HepG2 (cell line): ENCODE results near the gene WSCD2. TPM values are rescaled to one million over a fixed set of nuclear protein-coding genes. Genes with fewer than 3 reads are reported as not detected.

Source experiments
- ATAC-seq: fragments of 200-7000 bp; cut with Tn5 transposase; 3 replicates; pipeline ENCODE4 v1.9.1; 2020; ENCODE audit warnings: mild to moderate bottlenecking, moderate library complexity
- BruUV-seq: library from RNA; stranded (reverse); fragments of 400-500 nt; replicated peaks from 2 replicates; lab custom pipeline; 2021; lab: Mats Ljungman, UMichigan
- CTCF ChIA-PET: fragments of 300-600 bp; formaldehyde crosslinking; extraction: SDS; loops from one replicate; lab custom pipeline; 2021; ENCODE audit warnings: low total read pairs, inconsistent platforms, low intra/inter-chr PET ratio; lab: Yijun Ruan, JAX
- POLR2A ChIA-PET: fragments of 350-600 bp; sonication (Branson Sonifier 250); formaldehyde crosslinking; loops from one replicate; lab custom pipeline; 2020; ENCODE audit warnings: antibody characterized with exemption, inconsistent platforms; lab: Yijun Ruan, JAX
- DNase-seq: peaks from one replicate; pipeline ENCODE4 v3.0.0-alpha.2; 2015; ENCODE audit warnings: low spot score
- FAIRE-seq: peaks from 3 replicates; lab custom pipeline; 2011; peaks lifted over from hg19 to GRCh38; lab: Jason Lieb, UNC
- H2AFZ ChIP-seq: one replicate; pipeline ENCODE4 v1.6.1; 2011; ENCODE audit warnings: low read length, inconsistent platforms
- H3K27ac ChIP-seq: fragments of 300-600 bp; 3 replicates; pipeline ENCODE4 v1.8.0; 2011; ENCODE audit warnings: mixed run types, mild to moderate bottlenecking, mixed read lengths, low read length, inconsistent platforms; ENCODE audit not compliant: insufficient read depth; ENCODE audit errors: extremely low read length
- H3K27me3 ChIP-seq, 2 experiments: fragments of 200-600 bp in 1 of 2; 2 replicates in 1 of 2; 3 replicates in 1 of 2; pipeline versions ENCODE4 v1.6.0 to v1.8.0; 2011; ENCODE audit warnings: low read length in 2 of 2, mild to moderate bottlenecking in 2 of 2, moderate library complexity in 2 of 2, inconsistent platforms in 1 of 2; ENCODE audit not compliant: insufficient read depth in 2 of 2, control insufficient read depth in 1 of 2
- H3K36me3 ChIP-seq, 2 experiments: fragments of 200-600 bp in 1 of 2; replicated peaks in 1 of 2; 2 replicates in 1 of 2; 3 replicates in 1 of 2; pipeline versions ENCODE4 v1.5.1 to v1.8.0; 2011; ENCODE audit warnings: low read length in 2 of 2, inconsistent platforms in 1 of 2; ENCODE audit not compliant: insufficient read depth in 2 of 2, control insufficient read depth in 1 of 2
- H3K4me1 ChIP-seq: 2 replicates; pipeline ENCODE4 v1.5.1; 2012; ENCODE audit warnings: low read length, inconsistent platforms; ENCODE audit not compliant: insufficient read depth
- H3K4me2 ChIP-seq: 2 replicates; pipeline ENCODE4 v1.6.0; 2011; ENCODE audit warnings: low read depth, low read length, inconsistent platforms
- H3K4me3 ChIP-seq, 3 experiments: fragments of 200-600 bp in 1 of 3; sonication (generic), shearing (Covaris generic) in 1 of 3; replicated peaks in 1 of 3; 2 replicates each; pipeline ENCODE4 v1.5.1; 2011 to 2016; ENCODE audit warnings: low read length in 3 of 3, inconsistent platforms in 2 of 3, low read depth in 2 of 3, mild to moderate bottlenecking in 2 of 3, control low read depth in 1 of 3, mixed read lengths in 1 of 3; ENCODE audit not compliant: insufficient read depth in 1 of 3
- H3K79me2 ChIP-seq: one replicate; pipeline ENCODE4 v1.6.1; 2011; ENCODE audit warnings: low read length, inconsistent platforms; ENCODE audit not compliant: insufficient read depth
- H3K9ac ChIP-seq: 2 replicates; pipeline ENCODE4 v1.6.0; 2011; ENCODE audit warnings: mild to moderate bottlenecking, low read depth, low read length, inconsistent platforms; ENCODE audit not compliant: insufficient read depth
- H3K9me3 ChIP-seq: 2 replicates; pipeline ENCODE4 v1.5.1; 2012; ENCODE audit warnings: mild to moderate bottlenecking, low read length
- H4K20me1 ChIP-seq: 2 replicates; pipeline ENCODE4 v1.6.0; 2011; ENCODE audit warnings: inconsistent platforms, mild to moderate bottlenecking, low read length, moderate library complexity; ENCODE audit not compliant: insufficient read depth
- ATF7 ChIP-seq, 2 experiments: fragments of 450-650 bp in 1 of 2; sonication (generic) in 1 of 2; formaldehyde crosslinking in 1 of 2; IDR thresholded peaks; 2 replicates each; pipeline versions ENCODE4 v1.4.0 to v1.6.1; 2016 to 2020; ENCODE audit warnings: antibody characterized with exemption in 1 of 2, mild to moderate bottlenecking in 1 of 2, missing genetic modification reagents in 1 of 2
- GPBP1L1 ChIP-seq: sonication (generic); formaldehyde crosslinking; IDR thresholded peaks from 2 replicates; pipeline ENCODE4 v1.5.0; 2020; ENCODE audit warnings: mild to moderate bottlenecking, missing genetic modification reagents
- IRX3 ChIP-seq: sonication (generic); formaldehyde crosslinking; IDR thresholded peaks from 2 replicates; pipeline ENCODE4 v1.8.1; 2023; ENCODE audit warnings: mild to moderate bottlenecking, low read depth, missing genetic modification reagents, borderline replicate concordance
- KLF11 ChIP-seq: IDR thresholded peaks from 2 replicates; pipeline ENCODE4 v1.6.1; 2016; ENCODE audit warnings: missing compliant biosample characterization
- PRDM4 ChIP-seq: sonication (generic); formaldehyde crosslinking; IDR thresholded peaks from 2 replicates; pipeline ENCODE4 v1.9.0; 2021; ENCODE audit warnings: missing genetic modification reagents, borderline replicate concordance
- RXRB ChIP-seq: IDR thresholded peaks from 2 replicates; pipeline ENCODE4 v1.6.1; 2016; ENCODE audit warnings: borderline replicate concordance, missing genetic modification reagents, missing compliant biosample characterization
- SKI ChIP-seq: fragments of 450-650 bp; IDR thresholded peaks from one replicate; pipeline ENCODE4 v1.6.1; 2018; ENCODE audit warnings: mild to moderate bottlenecking; ENCODE audit not compliant: partially characterized antibody
- ZMYM3 ChIP-seq: sonication (generic); formaldehyde crosslinking; IDR thresholded peaks from 2 replicates; pipeline ENCODE4 v1.5.1; 2020; ENCODE audit warnings: mild to moderate bottlenecking, missing genetic modification reagents
- ZNF317 ChIP-seq: sonication (generic); formaldehyde crosslinking; IDR thresholded peaks from 2 replicates; pipeline ENCODE4 v1.5.0; 2020; ENCODE audit warnings: mild to moderate bottlenecking, missing genetic modification reagents
- ZNF335 ChIP-seq: sonication (generic); formaldehyde crosslinking; IDR thresholded peaks from 2 replicates; pipeline ENCODE4 v1.4.0; 2020; ENCODE audit warnings: missing genetic modification reagents
- ZNF781 ChIP-seq: sonication (generic); formaldehyde crosslinking; IDR thresholded peaks from 2 replicates; pipeline ENCODE4 v1.5.1; 2020; ENCODE audit warnings: borderline replicate concordance, mild to moderate bottlenecking, missing genetic modification reagents; ENCODE audit errors: not compliant biosample characterization
- WGBS: methylation state at CpG from one replicate; pipeline ENCODE4 v1.1.6; 2017; ENCODE audit warnings: low lambda C conversion rate; 5-methylcytosine and 5-hydroxymethylcytosine counted together
- in situ Hi-C: cut with HindIII; loops from 2 replicates; pipeline ENCODE4 v1.10.0; 2017; ENCODE audit warnings: low pct_unique_long_range_greater_than_20kb; ENCODE audit not compliant: extremely low pct_ligation_motif_present
- intact Hi-C: fragments of 100-400 bp; cut with micrococcal nuclease; formaldehyde crosslinking; loops from one replicate; pipeline ENCODE4 v1.10.0; 2022; ENCODE audit not compliant: unreplicated experiment
- polyA plus RNA-seq, 8 experiments: library from polyadenylated mRNA; depleted of rRNA in 3 of 8; stranded (reverse) in 7 of 8; unstranded in 1 of 8; fragments of >200 nt; fragmentation: Illumina TruSeq in 4 of 8; extraction: Trizol in 4 of 8; gene quantifications; 2 replicates each; pipeline versions ENCODE4 v1.2.1 to v1.2.3, GENCODE V29; 2011 to 2016; ENCODE audit warnings: low read depth in 4 of 8, missing spikeins in 1 of 8, mixed read lengths in 1 of 8; ENCODE audit not compliant: insufficient read depth in 1 of 8
- total RNA-seq, 5 experiments: library from RNA; depleted of rRNA; stranded (reverse); fragments of >200 nt; fragmentation: Illumina TruSeq; extraction: Trizol; gene quantifications; 2 replicates each; pipeline ENCODE4 v1.2.3, GENCODE V29; 2016; ENCODE audit warnings: low read depth in 1 of 5

WSCD2 gene
- total and polyA plus RNA-seq, 2 of the 13 experiments (the other 11 are each of a cell fraction or from before 2014, with no cell fraction given), result not detected

DNA sequence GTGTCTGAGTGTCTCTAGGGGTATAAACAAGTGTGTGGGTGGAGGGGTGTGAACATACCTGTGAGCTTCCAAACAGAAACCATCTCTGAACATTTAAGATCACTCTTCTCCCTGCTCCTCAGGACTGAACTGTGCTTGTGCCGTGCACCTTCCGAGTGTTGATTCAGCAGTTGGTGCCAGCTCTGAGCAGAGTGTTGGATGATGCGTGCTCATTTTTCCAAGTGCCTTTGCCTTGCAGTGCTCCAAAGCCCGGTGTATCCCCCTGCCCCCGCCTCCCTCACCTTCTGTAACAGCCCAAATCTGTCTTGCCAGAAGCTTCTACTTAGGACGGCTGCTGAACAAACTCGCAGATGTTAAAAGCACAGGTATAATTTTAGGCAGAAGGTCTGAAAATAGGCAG, 4.4 kb downstream of the WSCD2 start (continued):
- TF ChIP-seq RXRB (no peak), IRX3 (CRISPR knock-in tag) (no peak), ZNF781 (CRISPR knock-in tag) (no peak), GPBP1L1 (CRISPR knock-in tag) (no peak), ZNF317 (CRISPR knock-in tag) (no peak), KLF11 (CRISPR knock-in tag) (no peak), SKI (no peak), PRDM4 (CRISPR knock-in tag) (no peak), ZMYM3 (CRISPR knock-in tag) (no peak)

DNA sequence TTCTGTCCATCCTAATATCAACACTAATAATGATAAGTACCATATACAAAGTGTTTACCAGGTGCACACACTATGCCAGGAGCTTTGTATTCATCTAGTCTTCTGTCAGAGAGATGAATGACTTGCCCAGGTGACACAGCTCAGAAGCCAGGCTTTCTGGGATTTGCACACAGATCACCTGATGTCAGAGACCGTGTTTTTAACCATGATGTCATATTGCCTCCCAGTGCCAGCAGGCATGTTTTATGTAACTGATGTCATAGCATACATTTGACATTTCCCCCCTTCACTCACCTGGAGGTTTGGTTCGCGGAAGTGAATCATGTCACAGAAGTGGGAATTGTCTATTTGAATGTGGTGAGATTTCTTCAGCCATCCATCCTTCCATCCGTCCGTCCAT, 5.7 kb downstream of the WSCD2 start:
- POLR2A ChIA-PET, result no interaction called here
- H3K9me3 ChIP-seq, result no peaks in the 10 kb centered on the region
- no peak for FAIRE-seq
- no peaks in the 10 kb centered on the region for H3K36me3 ChIP-seq
- TF ChIP-seq ZNF335 (CRISPR knock-in tag) (no peak), ATF7 (IDR thresholded peaks at IDR 0.05) (peak; percentile 56), ATF7 (CRISPR knock-in tag; IDR thresholded peaks at IDR 0.05) (no peak)
- TF ChIP-seq, all 625 proteins: peak for 1
- H3K79me2 ChIP-seq, result no peaks in the 10 kb centered on the region
- H4K20me1 ChIP-seq, result no peaks in the 10 kb centered on the region
- in situ Hi-C loops, result no loop called here
- H3K27me3 ChIP-seq, result peaks cover 0 to 14% of the 10 kb centered on the region in 2 experiments; a peak in 3 of 5 replicates
- no peaks in the 10 kb centered on the region for H3K4me1 ChIP-seq
- ATAC-seq (no peak), DNase-seq (no peak)
- H3K27ac ChIP-seq, result no peak overlapping the region
- intact Hi-C loops, result no loop called here
- H3K4me3 ChIP-seq, result no peak overlapping the region
- CTCF ChIA-PET, result no interaction called here
- H3K9ac ChIP-seq, result no peak overlapping the region
- no peak overlapping the region for H2AFZ ChIP-seq
- no TSS peak for BruUV-seq
- 38% methylated on average over 5 of the region's 5 CpGs for WGBS
- no peak overlapping the region for H3K4me2 ChIP-seq
